Activated B cell treated with CpG ODN at 0.5 μM for 24 hours (primary cell): Measurements from ENCODE around the gene CPLX3. TPM values are rescaled to one million over a fixed set of nuclear protein-coding genes. Genes with fewer than 3 reads are reported as not detected.

Source experiments
- ATAC-seq: fragments of 200-7000 bp; cut with Tn5 transposase; one replicate; pipeline ENCODE4 v1.10.0; 2021; ENCODE audit warnings: low read depth, mild to moderate bottlenecking, moderate library complexity
- CTCF ChIA-PET: fragments of 350-600 bp; sonication (Branson Sonifier 250); formaldehyde crosslinking; loops from one replicate; lab custom pipeline; 2021; ENCODE audit warnings: antibody characterized with exemption; lab: Charles Lee
- POLR2A ChIA-PET: fragments of 350-600 bp; sonication (Branson Sonifier 250); formaldehyde crosslinking; loops from one replicate; lab custom pipeline; 2021; ENCODE audit warnings: antibody characterized with exemption; lab: Charles Lee
- DNase-seq: peaks from one replicate; pipeline ENCODE4 v3.0.0; 2022
- H3K27ac Mint-ChIP-seq: one replicate; pipeline ENCODE4 v1.8.0; 2020; ENCODE audit warnings: mixed read lengths
- H3K27me3 Mint-ChIP-seq: one replicate; pipeline ENCODE4 v1.8.0; 2021; ENCODE audit warnings: mixed read lengths
- H3K36me3 Mint-ChIP-seq: one replicate; pipeline ENCODE4 v1.8.0; 2021; ENCODE audit warnings: low read depth, mixed read lengths
- H3K4me1 Mint-ChIP-seq: one replicate; pipeline ENCODE4 v1.8.0; 2021; ENCODE audit warnings: mixed read lengths
- H3K4me3 Mint-ChIP-seq: one replicate; pipeline ENCODE4 v1.8.0; 2020; ENCODE audit warnings: mild to moderate bottlenecking, mixed read lengths
- H3K9me3 Mint-ChIP-seq: one replicate; pipeline ENCODE4 v1.8.0; 2020; ENCODE audit warnings: mixed read lengths
- intact Hi-C: fragments of 100-400 bp; cut with micrococcal nuclease; formaldehyde crosslinking; loops from one replicate; pipeline ENCODE4 v1.15.1; 2024
- total RNA-seq: library from RNA; stranded (reverse); gene quantifications from 2 replicates; pipeline ENCODE4 v1.2.3, GENCODE V29; 2022
- TF ChIP-seq, protein P1 (sequence below): fragments of 200-600 bp; IDR thresholded peaks from one replicate; pipeline ENCODE4 v1.8.0; 2022; ENCODE audit warnings: antibody characterized with exemption, mild to moderate bottlenecking

Gene CPLX3
- total RNA-seq, 1 donor from 2014 or later: 0.22 TPM

GRCh38 chr15:74802862-74803447, 23.5 kb upstream of the CPLX3 start:
- Mint-ChIP-seq H3K27ac (peak overlapping the region; percentile 41), H3K27me3 (no peaks in the 10 kb centered on the region), H3K4me3 (no peak overlapping the region), H3K36me3 (peaks cover 69% of the 10 kb centered on the region), H3K9me3 (no peaks in the 10 kb centered on the region), H3K4me1 (peaks cover 47% of the 10 kb centered on the region)
- intact Hi-C loops: no loop called here
- TF ChIP-seq, protein P1, sequence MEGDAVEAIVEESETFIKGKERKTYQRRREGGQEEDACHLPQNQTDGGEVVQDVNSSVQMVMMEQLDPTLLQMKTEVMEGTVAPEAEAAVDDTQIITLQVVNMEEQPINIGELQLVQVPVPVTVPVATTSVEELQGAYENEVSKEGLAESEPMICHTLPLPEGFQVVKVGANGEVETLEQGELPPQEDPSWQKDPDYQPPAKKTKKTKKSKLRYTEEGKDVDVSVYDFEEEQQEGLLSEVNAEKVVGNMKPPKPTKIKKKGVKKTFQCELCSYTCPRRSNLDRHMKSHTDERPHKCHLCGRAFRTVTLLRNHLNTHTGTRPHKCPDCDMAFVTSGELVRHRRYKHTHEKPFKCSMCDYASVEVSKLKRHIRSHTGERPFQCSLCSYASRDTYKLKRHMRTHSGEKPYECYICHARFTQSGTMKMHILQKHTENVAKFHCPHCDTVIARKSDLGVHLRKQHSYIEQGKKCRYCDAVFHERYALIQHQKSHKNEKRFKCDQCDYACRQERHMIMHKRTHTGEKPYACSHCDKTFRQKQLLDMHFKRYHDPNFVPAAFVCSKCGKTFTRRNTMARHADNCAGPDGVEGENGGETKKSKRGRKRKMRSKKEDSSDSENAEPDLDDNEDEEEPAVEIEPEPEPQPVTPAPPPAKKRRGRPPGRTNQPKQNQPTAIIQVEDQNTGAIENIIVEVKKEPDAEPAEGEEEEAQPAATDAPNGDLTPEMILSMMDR: no peak
- no peak for DNase-seq
- ChIA-PET CTCF (interaction anchor here (0.8 to 26.2 kb wide), 2 partner anchors 9 to 26 kb away, joined by 3 to 1146 read pairs; partner anchors contain the start of gene CSK), POLR2A (interaction anchor here (0.6 to 32.5 kb wide), 2 partner anchors 9 to 23 kb away, joined by 5 to 2569 read pairs; partner anchors contain the start of gene CSK)
- no peak for ATAC-seq

DNA sequence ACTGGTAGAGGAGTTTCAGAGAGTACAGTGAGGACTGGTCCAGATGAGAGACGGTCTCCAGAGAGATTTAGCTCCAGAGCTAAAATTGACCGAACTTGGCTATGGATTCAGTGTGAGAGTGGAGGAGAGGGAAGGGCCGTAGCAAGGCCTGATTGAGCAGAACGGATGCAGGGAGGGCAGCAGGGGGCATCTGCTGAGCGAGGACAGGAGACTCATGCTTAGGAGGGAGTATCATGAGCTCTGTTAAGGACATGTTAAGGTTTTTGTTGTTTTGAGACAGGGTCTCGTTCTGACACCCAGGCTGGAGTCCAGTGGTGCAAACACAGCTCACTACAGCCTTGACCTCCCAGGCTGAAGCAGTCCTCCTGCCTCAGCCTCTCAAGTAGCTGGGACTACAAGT, 21.5 kb upstream of the CPLX3 start:
- H3K27ac Mint-ChIP-seq: peak overlapping the region; percentile 61
- intact Hi-C loops: no loop called here
- no peaks in the 10 kb centered on the region for H3K27me3 Mint-ChIP-seq
- ChIA-PET POLR2A (interaction anchor here (0.8 to 32.5 kb wide), 3 partner anchors 14 to 69 kb away, joined by 3 to 2569 read pairs (median 3); partner anchors contain the start of gene CSK), CTCF (interaction anchor here (0.9 to 26.2 kb wide), 4 partner anchors 9 to 170 kb away, joined by 3 to 1146 read pairs (median 4); partner anchors contain the start of gene CSK)
- peaks cover 50% of the 10 kb centered on the region for H3K36me3 Mint-ChIP-seq
- TF ChIP-seq, protein P1: no peak
- DNase-seq (no peak), ATAC-seq (no peak)
- peaks cover 42% of the 10 kb centered on the region for H3K4me1 Mint-ChIP-seq
- no peak overlapping the region for H3K4me3 Mint-ChIP-seq
- no peaks in the 10 kb centered on the region for H3K9me3 Mint-ChIP-seq

- ChIA-PET CTCF (interaction anchor here (26.2 kb wide), 1 partner anchor 31 kb away, joined by 1146 read pairs; the partner anchor contains the start of gene CSK), POLR2A (interaction anchor here (0.8 to 32.5 kb wide), 5 partner anchors 8 to 28 kb away, joined by 3 to 2569 read pairs (median 3); partner anchors contain the start of gene CSK)
- no peaks in the 10 kb centered on the region for H3K27me3 Mint-ChIP-seq
- peaks cover 26% of the 10 kb centered on the region for H3K36me3 Mint-ChIP-seq
- intact Hi-C loops: no loop called here
- TF ChIP-seq, protein P1: no peak
- H3K4me1 Mint-ChIP-seq: peaks cover 29% of the 10 kb centered on the region
- peak overlapping the region; percentile 68 for H3K27ac Mint-ChIP-seq
- no peaks in the 10 kb centered on the region for H3K9me3 Mint-ChIP-seq
- DNase-seq (no peak), ATAC-seq (peak; percentile 18)
- H3K4me3 Mint-ChIP-seq: no peak overlapping the region
These were observed 19.1 kb upstream of the CPLX3 start for GRCh38 chr15:74807282-74807681.

DNA sequence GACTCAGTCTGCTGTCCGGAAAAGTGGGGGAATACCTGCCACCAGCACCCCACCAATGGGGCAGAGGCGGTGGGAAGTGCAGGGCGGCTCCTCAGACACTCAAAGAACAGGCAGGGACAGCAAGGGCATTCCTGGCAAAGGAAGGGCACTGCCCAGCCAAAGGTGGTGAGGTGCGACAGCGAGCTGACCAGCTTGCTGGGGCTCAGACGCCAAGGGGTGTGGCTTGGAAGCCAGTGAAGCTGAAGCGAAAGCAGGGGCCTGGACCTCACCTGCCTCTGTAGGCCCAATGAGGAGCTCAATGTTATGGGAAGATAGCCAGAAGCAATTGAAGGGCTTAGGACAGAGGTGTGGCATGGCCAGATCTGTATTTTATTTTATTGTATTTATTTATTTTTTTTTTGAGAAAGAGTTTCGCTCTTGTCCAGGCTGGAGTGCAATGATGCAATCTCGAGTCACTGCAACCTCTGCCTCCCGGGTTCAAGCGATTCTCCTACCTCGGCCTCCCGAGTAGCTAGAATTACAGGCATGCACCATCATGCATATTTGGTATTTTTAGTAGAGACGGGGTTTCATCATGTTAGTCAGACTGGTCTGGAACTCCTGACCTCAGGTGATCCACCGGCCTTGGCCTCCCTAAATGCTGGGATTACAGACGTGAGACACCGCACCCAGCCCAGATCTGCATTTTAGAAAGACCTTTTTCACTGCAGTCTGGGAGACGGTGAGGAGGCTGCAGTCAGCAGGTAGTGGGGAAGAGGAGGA, 18.2 kb upstream of the CPLX3 start:
- intact Hi-C loops: no loop called here
- H3K4me3 Mint-ChIP-seq: no peak overlapping the region
- peaks cover 29% of the 10 kb centered on the region for H3K4me1 Mint-ChIP-seq
- H3K27me3 Mint-ChIP-seq: no peaks in the 10 kb centered on the region
- ChIA-PET POLR2A (interaction anchor here (1.5 to 32.5 kb wide), 2 partner anchors 13 to 29 kb away, joined by 4 to 2569 read pairs; partner anchors contain the start of gene CSK), CTCF (interaction anchor here (0.6 to 26.2 kb wide), 2 partner anchors 10 to 32 kb away, joined by 3 to 1146 read pairs; partner anchors contain the start of gene CSK)
- DNase-seq (no peak), ATAC-seq (peak; percentile 25)
- peaks cover 18% of the 10 kb centered on the region for H3K36me3 Mint-ChIP-seq
- H3K9me3 Mint-ChIP-seq: no peaks in the 10 kb centered on the region
- peak overlapping the region; percentile 70 for H3K27ac Mint-ChIP-seq
- TF ChIP-seq, protein P1: no peak
